ENCODE data around the gene VAPB. TPM values are rescaled to one million over a fixed set of nuclear protein-coding genes. Genes with fewer than 3 reads are reported as not detected.

The VAPB gene
- total RNA-seq, 2 experiments from 2014 or later = 34.6 to 37.0 TPM

- H3K36me3 Mint-ChIP-seq = no peaks in the 10 kb centered on the region
- ChIA-PET POLR2A (no interaction called here), CTCF (no interaction called here)
- intact Hi-C loops (cut with micrococcal nuclease) = no loop called here
- H3K4me3 Mint-ChIP-seq = no peak overlapping the region
- no peak overlapping the region for H3K27ac Mint-ChIP-seq
- H3K27me3 Mint-ChIP-seq = no peaks in the 10 kb centered on the region
- H3K4me1 Mint-ChIP-seq (ENCODE audit: low read depth) = no peaks in the 10 kb centered on the region
- no peak for DNase-seq
- H3K9me3 Mint-ChIP-seq = no peaks in the 10 kb centered on the region
Observed at GRCh38 chr20:58471193-58472164, 82.5 kb downstream of the VAPB start.

DNA sequence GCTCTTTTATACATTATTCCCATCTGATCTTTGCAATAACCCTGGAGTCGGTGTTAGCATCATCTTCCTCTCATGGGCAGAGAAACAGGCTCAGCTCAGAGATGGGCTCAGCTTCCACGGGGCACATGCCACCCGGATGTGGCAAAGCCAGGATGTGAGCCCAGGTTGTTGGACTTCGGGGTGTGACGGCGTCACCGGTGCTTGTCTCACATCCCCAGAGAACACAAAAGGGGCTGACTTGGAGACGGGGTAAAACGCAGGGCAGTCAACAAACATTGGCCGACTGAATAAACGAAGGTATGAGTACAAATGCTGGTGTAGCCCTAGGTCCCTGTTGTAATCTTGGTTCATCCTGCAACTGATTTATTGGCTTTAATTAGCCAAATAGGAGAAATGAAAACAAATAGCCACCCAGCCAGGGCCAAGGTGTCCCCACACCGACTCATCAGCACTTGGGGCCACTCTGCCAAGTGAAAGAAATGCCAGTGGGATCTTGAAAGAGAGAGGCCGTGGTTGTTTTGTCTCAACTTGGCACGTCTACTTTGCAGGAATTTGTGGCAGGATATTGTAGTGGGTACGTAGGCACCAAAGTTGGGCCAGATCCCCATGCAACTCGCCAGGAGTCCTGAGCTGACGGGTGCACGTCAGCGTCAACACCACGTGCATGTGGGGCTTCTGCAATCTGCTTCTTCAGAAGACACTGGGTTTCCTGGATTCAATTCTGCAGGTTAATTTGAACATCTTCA lies 83.4 kb downstream of the VAPB start:
- POLR2A ChIA-PET = no interaction called here
- H3K36me3 Mint-ChIP-seq = no peaks in the 10 kb centered on the region
- CTCF ChIA-PET = no interaction called here

DNA sequence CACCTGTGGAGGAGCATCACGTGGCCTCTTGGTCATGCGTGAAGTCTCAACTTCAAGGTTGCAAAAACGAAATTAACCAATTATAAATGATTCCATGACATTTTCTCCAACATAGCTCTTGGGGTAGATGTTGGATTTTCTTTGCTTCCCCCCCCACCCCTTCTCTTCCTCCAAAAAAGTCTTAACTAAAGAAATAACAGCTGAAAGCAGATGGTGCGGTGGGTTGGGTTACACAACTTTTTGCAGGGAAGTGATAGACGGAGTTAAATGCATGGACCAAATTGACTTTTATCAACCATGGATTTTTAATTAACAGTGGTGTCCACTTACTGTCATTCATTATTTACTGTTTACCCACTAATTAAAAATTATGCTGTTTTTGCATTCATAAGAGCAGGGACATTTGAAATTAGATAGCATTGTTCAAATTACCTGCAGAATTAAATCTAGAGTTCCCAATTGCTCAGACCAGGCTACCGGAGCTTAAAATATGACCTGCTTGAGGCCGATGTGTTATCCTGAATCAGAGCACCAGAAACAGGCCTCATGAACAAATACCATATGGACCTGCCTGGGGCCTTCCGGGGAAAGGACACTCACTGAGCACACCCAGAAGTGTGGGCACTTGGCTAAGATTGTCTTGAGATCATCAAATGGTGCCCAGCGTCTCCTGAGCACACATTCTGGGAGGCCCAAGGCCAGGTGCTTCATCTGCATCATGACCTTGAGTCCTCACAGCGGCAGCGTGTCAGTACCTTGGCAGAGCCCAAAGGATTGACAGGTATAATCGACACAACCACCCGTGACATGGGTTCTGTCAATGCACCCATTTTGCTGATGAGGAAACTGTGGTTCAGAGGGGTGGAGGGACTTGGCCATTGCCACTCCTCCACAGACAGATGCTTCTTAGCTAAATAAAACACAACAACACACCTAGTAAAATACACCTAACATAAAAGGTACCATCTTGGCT lies 84.7 kb downstream of the VAPB start:
- no peaks in the 10 kb centered on the region for H3K36me3 Mint-ChIP-seq
- H3K27me3 Mint-ChIP-seq = no peaks in the 10 kb centered on the region
- ChIA-PET CTCF (no interaction called here), POLR2A (interaction anchor here (0.7 kb wide), 1 partner anchor 546 kb away, joined by 3 read pairs; no protein-coding TSS in a partner anchor)
- no peaks in the 10 kb centered on the region for H3K4me1 Mint-ChIP-seq (ENCODE audit: low read depth)
- no peak overlapping the region for H3K4me3 Mint-ChIP-seq
- intact Hi-C loops (cut with micrococcal nuclease) = no loop called here
- peaks cover 8% of the 10 kb centered on the region for H3K9me3 Mint-ChIP-seq
- no peak for DNase-seq
- H3K27ac Mint-ChIP-seq = no peak overlapping the region

More for the DNA sequence above, 83.4 kb downstream of the VAPB start:
- Mint-ChIP-seq H3K4me1 (ENCODE audit: low read depth) (no peaks in the 10 kb centered on the region), H3K9me3 (no peaks in the 10 kb centered on the region), H3K4me3 (no peak overlapping the region), H3K27me3 (no peaks in the 10 kb centered on the region), H3K27ac (no peak overlapping the region)
- DNase-seq = no peak
- intact Hi-C loops (cut with micrococcal nuclease) = no loop called here

DNA sequence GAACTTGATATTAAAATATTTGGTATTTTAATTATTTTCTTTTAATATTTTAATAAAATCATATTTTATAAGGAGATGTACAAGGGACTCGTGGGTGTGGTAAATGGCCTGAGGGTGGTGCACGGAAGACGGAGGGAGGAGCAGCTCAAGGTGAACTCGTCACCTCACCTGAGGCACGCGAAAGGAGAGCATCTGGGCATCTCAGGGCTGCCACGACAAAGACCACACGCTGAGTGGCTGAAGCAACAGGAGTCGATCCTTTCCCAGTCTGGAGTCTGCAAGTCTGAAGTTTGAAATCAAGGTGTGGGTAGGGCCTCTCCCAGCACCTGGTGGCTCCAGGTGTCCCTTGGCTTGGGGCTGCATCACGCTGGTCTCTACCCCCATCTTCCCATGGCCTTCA lies 86.4 kb downstream of the VAPB start:
- Mint-ChIP-seq H3K27ac (no peak overlapping the region), H3K36me3 (no peaks in the 10 kb centered on the region), H3K4me3 (no peak overlapping the region), H3K4me1 (ENCODE audit: low read depth) (no peaks in the 10 kb centered on the region), H3K9me3 (peaks cover 8% of the 10 kb centered on the region), H3K27me3 (no peaks in the 10 kb centered on the region)
- POLR2A ChIA-PET = no interaction called here
- DNase-seq = no peak
- CTCF ChIA-PET = no interaction called here
- intact Hi-C loops (cut with micrococcal nuclease) = no loop called here

- POLR2A ChIA-PET = no interaction called here
Observed at GRCh38 chr20:58478141-58478805, 89.2 kb downstream of the VAPB start.

DNA sequence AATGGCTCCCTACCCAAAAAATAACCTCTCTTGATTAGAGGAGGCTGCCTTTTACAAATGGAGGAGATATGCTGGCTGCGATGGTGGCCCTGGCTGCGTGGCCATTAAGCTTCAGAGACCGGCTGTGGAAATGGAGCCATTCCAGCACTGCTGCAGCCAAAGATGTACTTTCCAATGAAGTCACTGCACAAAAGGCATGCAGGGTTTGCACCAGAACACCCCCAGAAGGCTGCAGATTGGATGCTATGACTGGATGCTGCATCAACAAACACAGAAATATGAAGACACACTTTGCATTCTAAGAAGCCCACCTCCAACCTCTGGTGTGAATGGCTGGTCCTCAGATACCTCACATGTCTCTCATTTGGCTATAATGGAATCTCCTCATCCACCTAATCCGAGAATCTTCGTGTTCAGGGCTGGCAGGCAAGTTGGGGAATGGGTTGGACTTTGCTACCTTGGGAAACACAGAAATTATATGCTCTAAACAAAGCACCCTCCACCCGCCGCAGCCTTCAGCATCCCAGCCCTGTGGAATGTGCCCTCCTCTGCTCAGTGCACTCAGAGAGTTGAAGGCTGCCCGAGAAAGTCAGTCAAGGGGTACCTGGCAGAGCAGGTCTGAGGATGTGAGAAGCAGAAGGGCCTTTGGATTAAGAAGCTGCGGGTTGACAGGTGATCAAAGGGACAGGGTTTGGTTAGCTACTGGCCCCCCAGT lies 90.9 kb downstream of the VAPB start:
- no peak for DNase-seq
- no peaks in the 10 kb centered on the region for H3K36me3 Mint-ChIP-seq
- ChIA-PET CTCF (interaction anchor here (0.6 to 1.9 kb wide), 3 partner anchors 284 to 623 kb away, joined by 3 to 10 read pairs (median 3); partner anchors contain the start of gene GNAS), POLR2A (no interaction called here)
- no peak overlapping the region for H3K27ac Mint-ChIP-seq
- H3K9me3 Mint-ChIP-seq = peaks cover 8% of the 10 kb centered on the region
- no peaks in the 10 kb centered on the region for H3K4me1 Mint-ChIP-seq (ENCODE audit: low read depth)
- intact Hi-C loops (cut with micrococcal nuclease) = loop anchor here (5.0 kb wide), 2 partner anchors 172 to 362 kb away; partner anchors contain the start of gene STX16
- H3K4me3 Mint-ChIP-seq = no peak overlapping the region
- H3K27me3 Mint-ChIP-seq = peaks cover 9% of the 10 kb centered on the region

More at GRCh38 chr20:58478141-58478805, 89.2 kb downstream of the VAPB start:
- peaks cover 5% of the 10 kb centered on the region for H3K27me3 Mint-ChIP-seq
- no peaks in the 10 kb centered on the region for H3K36me3 Mint-ChIP-seq
- intact Hi-C loops (cut with micrococcal nuclease) = no loop called here
- CTCF ChIA-PET = no interaction called here
- H3K4me1 Mint-ChIP-seq (ENCODE audit: low read depth) = no peaks in the 10 kb centered on the region
- H3K9me3 Mint-ChIP-seq = peaks cover 8% of the 10 kb centered on the region
- no peak for DNase-seq
- no peak overlapping the region for H3K4me3 Mint-ChIP-seq
- H3K27ac Mint-ChIP-seq = no peak overlapping the region

GRCh38 chr20:58480551-58481336 lies 91.7 kb downstream of the VAPB start:
- peaks cover 9% of the 10 kb centered on the region for H3K27me3 Mint-ChIP-seq
- H3K4me3 Mint-ChIP-seq = no peak overlapping the region
- H3K4me1 Mint-ChIP-seq (ENCODE audit: low read depth) = no peaks in the 10 kb centered on the region
- peaks cover 1% of the 10 kb centered on the region for H3K36me3 Mint-ChIP-seq
- ChIA-PET POLR2A (interaction anchor here (1.2 kb wide), 1 partner anchor 170 kb away, joined by 4 read pairs; the partner anchor contains the start of gene STX16), CTCF (interaction anchor here (0.8 to 1.9 kb wide), 11 partner anchors 31 to 1015 kb away, joined by 3 to 10 read pairs (median 3); partner anchors contain the start of genes GNAS and STX16)
- H3K9me3 Mint-ChIP-seq = peaks cover 11% of the 10 kb centered on the region
- H3K27ac Mint-ChIP-seq = no peak overlapping the region
- no peak for DNase-seq
- intact Hi-C loops (cut with micrococcal nuclease) = loop anchor here (5.0 kb wide), 2 partner anchors 172 to 362 kb away; partner anchors contain the start of gene STX16

DNA sequence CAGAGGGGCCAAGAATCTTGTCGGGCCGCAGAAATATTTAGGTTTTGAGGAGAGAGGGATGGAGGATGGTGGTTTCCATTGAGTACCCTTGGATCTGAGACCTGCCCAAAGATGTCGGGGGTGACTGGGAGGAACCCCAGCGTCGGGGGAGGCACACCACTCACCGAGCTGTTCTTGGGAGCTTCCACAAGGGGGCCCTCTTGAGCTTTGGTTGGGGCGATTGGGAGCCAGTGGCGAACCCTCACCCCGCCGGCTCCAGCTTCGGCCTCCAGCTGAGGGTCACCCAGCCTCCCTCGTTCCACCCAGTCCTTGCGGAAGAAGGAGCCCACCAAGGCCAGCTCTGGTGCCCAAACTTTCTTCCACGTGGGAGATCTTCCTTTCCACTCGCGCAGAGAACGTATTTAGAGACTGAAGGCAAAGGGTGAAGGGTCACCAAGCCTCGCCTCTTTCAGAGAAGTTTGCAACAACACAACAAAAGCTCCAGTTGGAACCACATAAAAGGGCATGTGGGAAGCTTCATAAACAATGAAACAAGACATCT lies 92.5 kb downstream of the VAPB start:
- ChIA-PET POLR2A (interaction anchor here (1.2 kb wide), 1 partner anchor 169 kb away, joined by 4 read pairs; the partner anchor contains the start of gene STX16), CTCF (interaction anchor here (0.7 to 1.9 kb wide), 13 partner anchors 17 to 1014 kb away, joined by 3 to 10 read pairs (median 3); partner anchors contain the start of genes GNAS and STX16)
- intact Hi-C loops (cut with micrococcal nuclease) = loop anchor here (5.0 kb wide), 2 partner anchors 171 to 361 kb away; partner anchors contain the start of gene STX16

GRCh38 chr20:58482416-58482815 lies 93.4 kb downstream of the VAPB start:
- CTCF ChIA-PET = interaction anchor here (1.1 to 1.9 kb wide), 5 partner anchors 16 to 1013 kb away, joined by 3 to 8 read pairs (median 3); partner anchors contain the start of gene STX16
- no peak overlapping the region for H3K27ac Mint-ChIP-seq
- intact Hi-C loops (cut with micrococcal nuclease) = loop anchor here (5.0 kb wide), 2 partner anchors 170 to 360 kb away; partner anchors contain the start of gene STX16
- peaks cover 9% of the 10 kb centered on the region for H3K36me3 Mint-ChIP-seq
- H3K4me3 Mint-ChIP-seq = no peak overlapping the region
- H3K27me3 Mint-ChIP-seq = peaks cover 13% of the 10 kb centered on the region
- DNase-seq = no peak
- POLR2A ChIA-PET = no interaction called here
- H3K4me1 Mint-ChIP-seq (ENCODE audit: low read depth) = no peaks in the 10 kb centered on the region
- peaks cover 20% of the 10 kb centered on the region for H3K9me3 Mint-ChIP-seq

More for the DNA sequence above, 92.5 kb downstream of the VAPB start:
- Mint-ChIP-seq H3K27me3 (peaks cover 13% of the 10 kb centered on the region), H3K4me1 (ENCODE audit: low read depth) (no peaks in the 10 kb centered on the region), H3K9me3 (peaks cover 19% of the 10 kb centered on the region), H3K27ac (no peak overlapping the region), H3K36me3 (peaks cover 9% of the 10 kb centered on the region), H3K4me3 (no peak overlapping the region)
- peak; percentile 61 for DNase-seq

Measured in activated CD4-positive, alpha-beta memory T cell treated with anti-CD3 and anti-CD28 coated beads for 36 hours (primary cell).